HepG2 (cell line): ENCODE data around the gene CCDC88B.

Source experiments
- NR3C1 ChIP-seq: sonication (generic); formaldehyde crosslinking; IDR thresholded peaks from 2 replicates; pipeline ENCODE4 v1.4.0; 2020; ENCODE audit warnings: missing genetic modification reagents
- SYNCRIP ChIP-seq: fragments of 200-400 bp; formaldehyde crosslinking; IDR thresholded peaks from 2 replicates; pipeline ENCODE4 v1.6.1; 2018; ENCODE audit warnings: mild to moderate bottlenecking, low read depth, low read length; ENCODE audit not compliant: insufficient read depth
- TF ChIP-seq, protein P1 (sequence below): sonication (generic); formaldehyde crosslinking; IDR thresholded peaks from 2 replicates; pipeline ENCODE4 v1.4.0; 2020; ENCODE audit warnings: missing genetic modification reagents

GRCh38 chr11:64313491-64314145, 26.4 kb upstream of the CCDC88B start:
- TF ChIP-seq NR3C1: no peak
- TF ChIP-seq, protein P1, sequence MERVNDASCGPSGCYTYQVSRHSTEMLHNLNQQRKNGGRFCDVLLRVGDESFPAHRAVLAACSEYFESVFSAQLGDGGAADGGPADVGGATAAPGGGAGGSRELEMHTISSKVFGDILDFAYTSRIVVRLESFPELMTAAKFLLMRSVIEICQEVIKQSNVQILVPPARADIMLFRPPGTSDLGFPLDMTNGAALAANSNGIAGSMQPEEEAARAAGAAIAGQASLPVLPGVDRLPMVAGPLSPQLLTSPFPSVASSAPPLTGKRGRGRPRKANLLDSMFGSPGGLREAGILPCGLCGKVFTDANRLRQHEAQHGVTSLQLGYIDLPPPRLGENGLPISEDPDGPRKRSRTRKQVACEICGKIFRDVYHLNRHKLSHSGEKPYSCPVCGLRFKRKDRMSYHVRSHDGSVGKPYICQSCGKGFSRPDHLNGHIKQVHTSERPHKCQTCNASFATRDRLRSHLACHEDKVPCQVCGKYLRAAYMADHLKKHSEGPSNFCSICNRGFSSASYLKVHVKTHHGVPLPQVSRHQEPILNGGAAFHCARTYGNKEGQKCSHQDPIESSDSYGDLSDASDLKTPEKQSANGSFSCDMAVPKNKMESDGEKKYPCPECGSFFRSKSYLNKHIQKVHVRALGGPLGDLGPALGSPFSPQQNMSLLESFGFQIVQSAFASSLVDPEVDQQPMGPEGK: no peak
- no peak for TF ChIP-seq SYNCRIP
